Ishikawa (cell line): ENCODE results near the gene YY1.
A peak's percentile ranks its signal among the peaks of the same experiment; 100 is the strongest.

ENCODE experiments used
- CEBPB ChIP-seq: IDR thresholded peaks from 2 replicates; pipeline ENCODE4 v1.6.1; 2012
- CREB1 ChIP-seq: IDR thresholded peaks from 2 replicates; pipeline ENCODE4 v1.6.1; 2012; ENCODE audit warnings: low read depth
- EGR1 ChIP-seq: IDR thresholded peaks from 2 replicates; pipeline ENCODE4 v1.6.1; 2012
- EP300 ChIP-seq: IDR thresholded peaks from 2 replicates; pipeline ENCODE4 v1.6.1; 2012; ENCODE audit warnings: borderline replicate concordance
- FOXM1 ChIP-seq: IDR thresholded peaks from 2 replicates; pipeline ENCODE4 v1.6.1; 2012; ENCODE audit warnings: low read depth, borderline replicate concordance
- MAX ChIP-seq: IDR thresholded peaks from 2 replicates; pipeline ENCODE4 v1.6.1; 2012
- NFIC ChIP-seq: IDR thresholded peaks from 2 replicates; pipeline ENCODE4 v1.6.1; 2012
- RAD21 ChIP-seq: IDR thresholded peaks from 2 replicates; pipeline ENCODE4 v1.6.1; 2012; ENCODE audit warnings: low read depth
- REST ChIP-seq: IDR thresholded peaks from 2 replicates; pipeline ENCODE4 v1.6.1; 2012; ENCODE audit warnings: low read depth, mild to moderate bottlenecking
- TAF1 ChIP-seq: IDR thresholded peaks from 2 replicates; pipeline ENCODE4 v1.6.1; 2012; ENCODE audit warnings: low read depth, mild to moderate bottlenecking
- TCF12 ChIP-seq: IDR thresholded peaks from 2 replicates; pipeline ENCODE4 v1.6.1; 2012; ENCODE audit warnings: low read depth
- TEAD4 ChIP-seq: IDR thresholded peaks from 2 replicates; pipeline ENCODE4 v1.6.1; 2012
- USF1 ChIP-seq: IDR thresholded peaks from 2 replicates; pipeline ENCODE4 v1.6.1; 2012
- YY1 ChIP-seq: IDR thresholded peaks from 2 replicates; pipeline ENCODE4 v1.6.1; 2012; ENCODE audit warnings: low read depth
- ZBTB7A ChIP-seq: IDR thresholded peaks from 2 replicates; pipeline ENCODE4 v1.6.1; 2012; ENCODE audit warnings: low read depth

The YY1 gene

GRCh38 chr14:100283984-100284881, 45.3 kb downstream of the YY1 start:
- TF ChIP-seq YY1: no peak
- TF ChIP-seq USF1: no peak
- no peak for TF ChIP-seq NFIC
- no peak for TF ChIP-seq CREB1
- no peak for TF ChIP-seq MAX
- TF ChIP-seq TEAD4: no peak
- no peak for TF ChIP-seq ZBTB7A
- TF ChIP-seq REST: no peak
- TF ChIP-seq EGR1: no peak
- no peak for TF ChIP-seq TCF12
- no peak for TF ChIP-seq FOXM1
- TF ChIP-seq CEBPB: no peak
- no peak for TF ChIP-seq EP300
- no peak for TF ChIP-seq RAD21

GRCh38 chr14:100285021-100285912, 46.3 kb downstream of the YY1 start:
- TF ChIP-seq NFIC: peak; percentile 70; the same call in 1 of the 2 replicates
- peak; percentile 66 for TF ChIP-seq TEAD4
- TF ChIP-seq TCF12: no peak
- peak; percentile 87 for TF ChIP-seq ZBTB7A
- TF ChIP-seq MAX: peak; percentile 90
- TF ChIP-seq REST: no peak
- peak; percentile 22; the same call in 1 of the 2 replicates for TF ChIP-seq RAD21
- TF ChIP-seq FOXM1: no peak
- TF ChIP-seq EGR1: no peak
- TF ChIP-seq CREB1: no peak
- TF ChIP-seq USF1: 0 out of 2 replicates have a peak, but pooled peaks have one; percentile 8

GRCh38 chr14:100285913-100286400, 47.0 kb downstream of the YY1 start:
- no peak for TF ChIP-seq TAF1

- TF ChIP-seq EGR1 (no peak), TCF12 (no peak), TAF1 (no peak)
Measured at GRCh38 chr14:100286484-100287191, 47.7 kb downstream of the YY1 start.

GRCh38 chr14:100287202-100287997, 48.5 kb downstream of the YY1 start:
- TF ChIP-seq YY1: no peak
- no peak for TF ChIP-seq FOXM1
- no peak for TF ChIP-seq MAX
- no peak for TF ChIP-seq RAD21
- no peak for TF ChIP-seq ZBTB7A
- TF ChIP-seq EP300: no peak
- TF ChIP-seq TAF1: no peak
- TF ChIP-seq NFIC: no peak
